Pancreas (tissue), 10 donors: ENCODE data around the gene ZNF791. TPM values are rescaled to one million over a fixed set of nuclear protein-coding genes. Genes with fewer than 3 reads are reported as not detected.
"Not testable (repeated sequence)": the region's sequence is repeated elsewhere in the genome, so short reads cannot be mapped to it uniquely, and the experiment has no call there.

Source experiments
- ATAC-seq, 4 donors: fragments of 200-7000 bp; cut with Tn5 transposase; one replicate each; pipeline versions ENCODE4 v1.8.0 to v1.9.1; 2020; ENCODE audit warnings: mild to moderate bottlenecking in 4 of 4, moderate library complexity in 4 of 4
- DNase-seq, 6 donors: peaks; one replicate each; pipeline ENCODE4 v3.0.0-alpha.2; 2020
- FAIRE-seq: peaks from 2 replicates; lab custom pipeline; 2012; peaks lifted over from hg19 to GRCh38; lab: Jason Lieb, UNC
- H3K27ac ChIP-seq, 4 donors: fragments of 200-600 bp; sonication (generic); 1 replicate in 3 of 4; 2 replicates in 1 of 4; pipeline versions ENCODE4 v1.5.0 to v1.8.0; 2020
- H3K27me3 ChIP-seq, 4 donors: fragments of 200-600 bp; one replicate each; pipeline ENCODE4 v1.8.0; 2021
- H3K36me3 ChIP-seq, 3 donors: fragments of 200-600 bp; sonication (generic) in 1 of 3; one replicate each; pipeline versions ENCODE4 v1.5.0 to v1.8.0; 2020 to 2021
- H3K4me1 ChIP-seq, 3 donors: fragments of 200-600 bp; one replicate each; pipeline ENCODE4 v1.8.0; 2021
- H3K4me3 ChIP-seq, 4 donors: fragments of 200-600 bp; sonication (generic) in 2 of 4; one replicate each; pipeline versions ENCODE4 v1.5.0 to v1.8.0; 2020 to 2021
- H3K9me3 ChIP-seq, 4 donors: fragments of 200-600 bp; one replicate each; pipeline ENCODE4 v1.8.0; 2021
- WGBS, 2 donors: extraction: QIAGEN DNeasy Blood & Tissue Kit; methylation state at CpG; one replicate each; pipeline ENCODE4 v1.1.7; 2013; 5-methylcytosine and 5-hydroxymethylcytosine counted together
- intact Hi-C, 3 donors: fragments of 100-400 bp; cut with DNase I; formaldehyde crosslinking; loops; one replicate each; pipeline versions ENCODE4 v1.11.1 to v1.14.2; 2022
- polyA plus RNA-seq, 2 donors: library from polyadenylated mRNA; stranded (reverse); fragments of 200-250 nt; gene quantifications; one replicate each; pipeline ENCODE4 v1.2.3, GENCODE V29; 2013
- total RNA-seq, 6 donors: library from RNA; stranded (reverse); fragmentation: NEBNext Ultra II Directional in 4 of 6; extraction: Animal tissue kit (Norgen Biotek cat#: 25700) in 4 of 6; gene quantifications; one replicate each; pipeline versions ENCODE4 v1.2.1 to v1.2.4, GENCODE V29; 2021 to 2023
- TF ChIP-seq, protein P1 (sequence below), 4 donors: fragments of 200-600 bp; sonication (generic) in 3 of 4; IDR thresholded peaks; one replicate each; pipeline versions ENCODE4 v1.5.0 to v1.8.0; 2021; ENCODE audit warnings: antibody characterized with exemption in 4 of 4
- donor health status: healthy with polysubstance abuse.
- donor health status: DM: no; HTN: no; CAD: no; lungs with moderate emphysema.
- donor health status: DM: no; HTN: no; CAD: no.
- donor health status: control.
- donor health status: control.
- donor health status: Bipolar disorder and iron deficiency.
- donor health status: DM: yes; HTN: yes; CAD: no.
- donor health status: DM: no; HTN: no; CAD: no.
- donor health status: DM: no; HTN: no; CAD: no.
- donor health status: DM: yes; HTN: yes; CAD: no.

ZNF791 gene
- total RNA-seq (10 to 100 TPM in 5 of 6 donors, 1 to 10 TPM in 1; 10.0 to 16.7 (median 12.3) TPM), polyA plus RNA-seq (1 to 10 TPM; 6.1 to 6.3 TPM)

DNA sequence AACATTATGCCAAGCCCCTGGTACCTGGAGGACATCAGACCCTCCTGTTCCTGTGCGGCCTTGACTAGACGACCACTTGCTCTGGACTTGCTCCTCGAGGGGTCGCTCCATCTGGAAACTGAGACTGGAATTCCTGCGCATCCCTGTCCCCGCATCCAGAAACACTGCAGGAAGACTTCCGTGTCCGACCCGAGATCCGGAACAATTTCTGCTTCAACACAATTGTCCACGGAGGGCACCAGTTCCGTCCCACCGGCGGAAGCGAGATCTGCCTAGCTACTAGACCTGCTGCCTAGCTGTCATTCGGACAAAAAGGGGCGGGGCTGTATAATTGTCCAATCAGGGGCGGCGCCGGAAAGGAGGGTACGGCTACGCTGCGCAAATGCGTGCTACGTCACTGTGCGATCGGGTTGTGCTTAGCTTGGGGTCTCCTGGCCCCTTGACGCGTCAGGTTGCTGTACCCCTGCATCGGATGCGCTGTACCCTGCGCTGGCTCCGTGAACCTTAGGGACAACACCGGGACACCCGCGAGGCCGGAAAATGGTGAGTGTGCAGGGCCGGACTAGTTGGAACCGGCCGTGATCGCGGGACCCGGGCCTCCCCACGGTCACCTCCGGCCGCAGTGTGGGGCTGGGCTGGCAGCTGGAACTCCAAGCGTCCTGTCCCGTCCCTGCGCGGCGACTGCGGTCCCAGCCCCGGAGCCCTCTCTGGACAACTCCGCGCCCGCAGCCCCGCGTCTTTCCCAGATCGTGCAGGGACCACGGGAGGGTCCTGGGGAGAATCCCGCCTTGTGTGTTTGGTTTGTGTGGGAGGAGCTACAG is at the start of gene ZNF791, which contains the start of gene ZNF490:
ZNF791 (plus strand) TSS at position 381 of the 821 bp plus-strand sequence; CDS start at position 541, 160 bp downstream.
ZNF490 (minus strand) TSS at position 274 of the 821 bp plus-strand sequence; CDS start at position 141, 133 bp downstream.
- WGBS, 2 donors, result 0% methylated on average over 60 to 61 of the region's 61 CpGs
- Histone ChIP-seq H3K4me3 (peak within 1 kb of the TSS; percentile 74 to 98 (median 92)), H3K9me3 (no peaks in the 10 kb centered on the region), H3K36me3 (no peaks in the 10 kb centered on the region), H3K27ac (peak within 1 kb of the TSS; percentile 96 to 99 (median 96)), H3K27me3 (no peaks in the 10 kb centered on the region), H3K4me1 (peaks cover 3 to 19% (median 7%) of the 10 kb centered on the region in 3 donors)
- ATAC-seq, result peak; percentile 97 to 99 (median 98)
- FAIRE-seq, result peak; percentile 54
- TF ChIP-seq, protein P1, sequence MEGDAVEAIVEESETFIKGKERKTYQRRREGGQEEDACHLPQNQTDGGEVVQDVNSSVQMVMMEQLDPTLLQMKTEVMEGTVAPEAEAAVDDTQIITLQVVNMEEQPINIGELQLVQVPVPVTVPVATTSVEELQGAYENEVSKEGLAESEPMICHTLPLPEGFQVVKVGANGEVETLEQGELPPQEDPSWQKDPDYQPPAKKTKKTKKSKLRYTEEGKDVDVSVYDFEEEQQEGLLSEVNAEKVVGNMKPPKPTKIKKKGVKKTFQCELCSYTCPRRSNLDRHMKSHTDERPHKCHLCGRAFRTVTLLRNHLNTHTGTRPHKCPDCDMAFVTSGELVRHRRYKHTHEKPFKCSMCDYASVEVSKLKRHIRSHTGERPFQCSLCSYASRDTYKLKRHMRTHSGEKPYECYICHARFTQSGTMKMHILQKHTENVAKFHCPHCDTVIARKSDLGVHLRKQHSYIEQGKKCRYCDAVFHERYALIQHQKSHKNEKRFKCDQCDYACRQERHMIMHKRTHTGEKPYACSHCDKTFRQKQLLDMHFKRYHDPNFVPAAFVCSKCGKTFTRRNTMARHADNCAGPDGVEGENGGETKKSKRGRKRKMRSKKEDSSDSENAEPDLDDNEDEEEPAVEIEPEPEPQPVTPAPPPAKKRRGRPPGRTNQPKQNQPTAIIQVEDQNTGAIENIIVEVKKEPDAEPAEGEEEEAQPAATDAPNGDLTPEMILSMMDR (IDR thresholded peaks at IDR 0.05), result no peak
- DNase-seq, result peak; percentile 94 to 98 (median 98)
- intact Hi-C loops, result no loop called here

DNA sequence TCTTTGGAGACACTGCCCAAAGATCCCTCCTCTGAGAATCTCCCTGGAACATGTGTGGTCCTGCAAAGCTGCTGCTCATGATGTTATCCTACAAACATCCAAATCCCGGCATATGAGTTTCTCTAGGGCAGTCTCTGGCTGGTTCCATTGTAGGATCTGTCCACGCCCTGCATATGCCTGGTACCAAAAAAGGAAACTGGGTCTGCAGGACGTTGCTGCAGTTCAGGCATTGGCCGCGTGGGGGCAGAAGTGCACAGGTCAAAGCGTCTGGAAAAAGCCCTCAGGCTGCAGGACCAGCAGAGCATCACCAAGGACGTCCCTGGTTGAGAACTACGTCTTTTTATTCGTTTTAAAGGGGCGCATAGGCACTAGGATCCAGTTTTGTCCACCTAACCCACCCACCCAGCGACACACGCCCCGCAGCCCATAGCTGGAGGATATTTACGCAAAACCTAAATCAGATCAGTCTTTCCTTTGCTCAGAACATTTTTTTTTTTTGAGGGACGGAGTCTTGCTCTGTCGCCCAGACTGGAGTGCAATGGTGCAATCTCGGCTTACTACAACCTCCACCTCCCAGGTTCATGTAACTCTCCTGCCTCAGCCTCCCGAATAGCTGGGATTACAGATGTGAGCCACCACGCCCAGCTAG is 46.6 kb upstream of the ZNF791 start:
- H3K36me3 ChIP-seq, result no peaks in the 10 kb centered on the region
- H3K4me1 ChIP-seq, result no peaks in the 10 kb centered on the region
- 13 to 15% methylated on average over 19 of the region's 19 CpGs for WGBS, 2 donors
- TF ChIP-seq, protein P1 (IDR thresholded peaks at IDR 0.05), result peak; percentile 76 to 90 (median 90)
- no peaks in the 10 kb centered on the region for H3K9me3 ChIP-seq
- ATAC-seq (peak; percentile 76 to 100 (median 98)), DNase-seq (peak; percentile 66 to 98 (median 88)), FAIRE-seq (peak; percentile 86)
- intact Hi-C loops, result loop anchor here in 1 of 3 donors (10.0 kb wide), 1 partner anchor 111 kb away; no protein-coding TSS in a partner anchor
- H3K27ac ChIP-seq, result no peak overlapping the region
- H3K27me3 ChIP-seq, result no peaks in the 10 kb centered on the region
- no peak overlapping the region for H3K4me3 ChIP-seq

DNA sequence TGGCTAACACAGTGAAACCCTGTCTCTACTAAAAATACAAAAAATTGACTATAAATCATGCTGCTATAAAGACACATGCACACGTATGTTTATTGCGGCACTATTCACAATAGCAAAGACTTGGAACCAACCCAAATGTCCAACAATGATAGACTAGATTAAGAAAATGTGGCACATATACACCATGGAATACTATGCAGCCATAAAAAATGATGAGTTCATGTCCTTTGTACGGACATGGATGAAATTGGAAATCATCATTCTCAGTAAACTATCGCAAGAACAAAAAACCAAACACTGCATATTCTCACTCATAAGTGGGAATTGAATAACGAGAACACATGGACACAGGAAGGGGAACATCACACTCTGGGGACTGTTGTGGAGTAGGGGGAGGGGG is 44.3 kb upstream of the ZNF791 start:
- not testable (repeated sequence) for H3K4me1 ChIP-seq, H3K27ac ChIP-seq, H3K36me3 ChIP-seq, ATAC-seq, DNase-seq, H3K4me3 ChIP-seq, H3K27me3 ChIP-seq, FAIRE-seq, H3K9me3 ChIP-seq
- intact Hi-C loops, result loop anchor here in 2 of 3 donors (5.0 to 10.0 kb wide), 2 partner anchors 106 to 108 kb away; no protein-coding TSS in a partner anchor
- WGBS, 2 donors, result 83 to 86% methylated on average over 4 to 5 of the region's 5 CpGs

DNA sequence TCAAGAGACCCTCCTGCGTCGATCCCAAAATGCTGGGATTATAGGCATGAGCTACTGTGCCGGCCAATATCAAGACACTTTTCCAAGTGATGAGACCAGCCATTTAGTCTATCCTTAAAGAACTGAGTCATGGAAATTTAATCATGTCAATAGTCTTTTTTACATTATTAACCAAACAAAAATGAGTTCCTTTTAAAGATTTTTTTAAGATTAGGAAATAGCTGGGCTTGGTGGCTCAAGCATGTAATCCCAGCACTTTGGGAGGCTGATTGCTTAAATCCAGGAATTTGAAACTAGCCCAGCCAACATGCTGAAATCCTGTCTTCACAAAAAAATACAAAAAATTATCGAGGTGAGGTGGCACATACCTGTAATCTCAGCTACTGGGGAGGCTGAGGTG is 42.8 kb upstream of the ZNF791 start:
- intact Hi-C loops, result loop anchor here in 2 of 3 donors (5.0 to 10.0 kb wide), 2 partner anchors 104 to 107 kb away; no protein-coding TSS in a partner anchor

More for the DNA sequence above, 42.8 kb upstream of the ZNF791 start:
- DNase-seq (no peak), FAIRE-seq (no peak), ATAC-seq (no peak)
- 79 to 80% methylated on average over 4 of the region's 4 CpGs for WGBS, 2 donors
- Histone ChIP-seq H3K36me3 (no peaks in the 10 kb centered on the region), H3K9me3 (no peaks in the 10 kb centered on the region), H3K4me1 (no peaks in the 10 kb centered on the region), H3K27me3 (no peaks in the 10 kb centered on the region), H3K4me3 (no peak overlapping the region), H3K27ac (no peak overlapping the region)
- TF ChIP-seq, protein P1 (IDR thresholded peaks at IDR 0.05), result no peak
